ENCODE results near the gene PCSK7. TPM values are rescaled to one million over a fixed set of nuclear protein-coding genes. Genes with fewer than 3 reads are reported as not detected.

The PCSK7 gene
- total RNA-seq, 2 donors from 2014 or later: 111 to 195 TPM

DNA sequence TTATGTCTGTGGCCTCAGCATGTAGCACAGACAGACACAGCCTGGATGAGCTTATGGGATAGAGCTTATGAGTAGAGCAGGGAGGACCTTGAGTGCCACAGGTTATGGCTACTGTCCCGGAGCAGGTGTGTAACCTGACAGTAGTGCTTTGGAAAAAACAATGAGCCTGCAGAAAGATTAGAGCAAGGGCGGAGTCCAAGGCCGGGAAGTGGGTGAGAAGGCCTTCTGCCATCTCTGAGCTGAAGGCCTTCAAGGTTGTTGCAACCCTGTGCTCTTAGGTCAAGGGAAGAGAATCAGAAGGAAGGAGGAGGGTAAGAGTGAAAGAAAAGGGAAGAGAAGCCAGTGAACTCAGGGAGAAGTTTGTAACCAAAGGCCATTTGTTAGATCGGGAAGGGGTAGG lies 36.6 kb downstream of the PCSK7 start:
- intact Hi-C loops (cut with DNase I): no loop called here
- no peak overlapping the region for H3K4me3 ChIP-seq
- DNase-seq: peak; percentile 66
- H3K27ac ChIP-seq: no peak overlapping the region
- no peaks in the 10 kb centered on the region for H3K36me3 ChIP-seq
- peaks cover 8% of the 10 kb centered on the region for H3K4me1 ChIP-seq
- H3K9ac ChIP-seq (ENCODE audit: low read depth in 2 of 2, low read length in 2 of 2): no peak overlapping the region
- no peaks in the 10 kb centered on the region for H3K27me3 ChIP-seq
- H3K9me3 ChIP-seq: no peaks in the 10 kb centered on the region
- no peak for TF ChIP-seq CTCF (IDR thresholded peaks at IDR 0.05)

DNA sequence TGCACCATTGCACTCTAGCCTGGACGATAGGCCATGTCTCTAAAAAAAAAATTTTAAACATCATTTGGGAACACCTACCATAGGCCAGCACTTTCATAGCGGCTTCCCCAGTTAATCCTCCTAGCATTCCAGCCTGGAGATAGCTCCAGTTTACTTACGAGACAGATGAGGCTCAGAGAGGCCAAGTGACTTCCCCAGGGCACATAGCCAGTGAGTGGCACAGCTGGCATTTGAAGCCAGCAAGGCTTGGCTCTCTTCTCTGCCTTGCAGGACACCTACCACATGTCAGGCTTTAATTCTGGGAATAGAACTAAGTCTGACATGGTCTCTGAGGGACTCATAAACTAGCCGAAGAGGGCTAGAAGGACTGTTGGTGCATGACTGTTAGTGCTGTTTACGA lies 37.6 kb downstream of the PCSK7 start:
- Histone ChIP-seq H3K27ac (no peak overlapping the region), H3K27me3 (no peaks in the 10 kb centered on the region), H3K36me3 (no peaks in the 10 kb centered on the region), H3K9me3 (no peaks in the 10 kb centered on the region), H3K9ac (ENCODE audit: low read depth in 2 of 2, low read length in 2 of 2) (no peak overlapping the region), H3K4me1 (peaks cover 8% of the 10 kb centered on the region), H3K4me3 (no peak overlapping the region)
- intact Hi-C loops (cut with DNase I): no loop called here
- no peak for TF ChIP-seq CTCF (IDR thresholded peaks at IDR 0.05)
- no peak for DNase-seq

DNA sequence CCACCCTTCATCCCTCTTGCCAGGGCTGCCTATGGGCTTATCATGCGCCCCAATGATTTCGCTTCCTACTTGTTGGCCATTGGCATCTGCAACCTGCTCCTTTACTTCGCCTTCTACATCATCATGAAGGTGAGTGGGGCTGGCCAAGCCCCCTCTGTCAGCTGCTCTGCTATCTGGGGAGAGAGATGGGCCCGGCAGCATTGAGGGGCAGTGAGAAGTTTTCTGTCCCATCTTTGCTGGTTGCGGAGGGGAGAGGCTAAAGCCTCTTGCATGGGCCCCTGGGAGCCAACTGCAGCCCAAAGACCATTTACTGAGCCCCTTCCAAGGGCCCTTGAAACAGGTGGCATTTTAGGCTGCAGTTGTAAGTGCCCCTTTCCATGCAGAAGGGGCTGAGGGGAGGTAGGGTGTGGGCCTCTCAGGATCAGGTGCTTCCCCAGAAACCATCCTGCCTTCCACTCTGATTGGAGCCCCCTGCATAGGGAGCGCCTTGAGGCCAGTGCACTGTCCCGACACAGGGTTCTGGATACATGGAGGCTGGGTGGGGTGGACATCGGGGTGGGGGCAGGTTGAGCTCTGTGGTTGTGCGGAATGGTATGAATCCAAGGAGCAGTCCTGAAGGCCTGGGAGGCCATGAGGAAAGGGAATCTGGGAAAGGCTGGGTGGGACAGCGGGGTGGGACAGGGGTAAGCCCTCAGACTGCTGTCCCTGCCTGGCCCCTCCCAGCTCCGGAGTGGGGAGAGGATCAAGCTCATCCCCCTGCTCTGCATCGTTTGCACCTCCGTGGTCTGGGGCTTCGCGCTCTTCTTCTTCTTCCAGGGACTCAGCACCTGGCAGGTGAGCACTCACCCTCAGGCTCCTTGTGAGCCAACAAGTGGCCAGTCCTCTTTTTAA lies 38.5 kb downstream of the PCSK7 start:
- Histone ChIP-seq H3K36me3 (no peaks in the 10 kb centered on the region), H3K27me3 (no peaks in the 10 kb centered on the region), H3K9me3 (no peaks in the 10 kb centered on the region), H3K27ac (no peak overlapping the region), H3K9ac (ENCODE audit: low read depth in 2 of 2, low read length in 2 of 2) (no peak overlapping the region), H3K4me3 (no peak overlapping the region), H3K4me1 (peaks cover 4% of the 10 kb centered on the region)
- intact Hi-C loops (cut with DNase I): no loop called here
- DNase-seq: no peak
- no peak for TF ChIP-seq CTCF (IDR thresholded peaks at IDR 0.05)

DNA sequence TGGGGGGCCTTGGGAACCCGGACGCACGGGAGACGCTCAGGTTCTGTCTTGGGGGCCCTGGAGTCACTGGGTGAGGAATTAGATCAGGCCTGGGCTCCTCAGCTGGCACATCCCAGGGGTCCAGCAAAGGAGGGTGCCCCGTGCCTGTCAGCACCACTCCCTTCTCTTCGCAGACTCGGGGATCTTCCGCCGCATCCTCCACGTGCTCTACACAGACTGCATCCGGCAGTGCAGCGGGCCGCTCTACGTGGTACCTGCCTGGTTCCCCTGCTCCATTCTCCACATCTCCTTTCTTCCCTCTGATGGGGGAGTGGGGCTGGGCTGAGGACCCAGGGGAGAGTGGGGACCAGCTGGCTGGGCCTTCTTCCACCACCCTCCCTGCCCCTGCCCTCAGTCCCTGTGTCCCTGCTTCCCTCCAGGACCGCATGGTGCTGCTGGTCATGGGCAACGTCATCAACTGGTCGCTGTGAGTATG lies 39.4 kb downstream of the PCSK7 start:
- no peak for TF ChIP-seq CTCF (IDR thresholded peaks at IDR 0.05)
- DNase-seq: no peak
- H3K4me1 ChIP-seq: no peaks in the 10 kb centered on the region
- no peak overlapping the region for H3K27ac ChIP-seq
- no peaks in the 10 kb centered on the region for H3K9me3 ChIP-seq
- no peak overlapping the region for H3K9ac ChIP-seq (ENCODE audit: low read depth in 2 of 2, low read length in 2 of 2)
- H3K27me3 ChIP-seq: no peaks in the 10 kb centered on the region
- H3K36me3 ChIP-seq: no peaks in the 10 kb centered on the region
- no peak overlapping the region for H3K4me3 ChIP-seq
- intact Hi-C loops (cut with DNase I): no loop called here

DNA sequence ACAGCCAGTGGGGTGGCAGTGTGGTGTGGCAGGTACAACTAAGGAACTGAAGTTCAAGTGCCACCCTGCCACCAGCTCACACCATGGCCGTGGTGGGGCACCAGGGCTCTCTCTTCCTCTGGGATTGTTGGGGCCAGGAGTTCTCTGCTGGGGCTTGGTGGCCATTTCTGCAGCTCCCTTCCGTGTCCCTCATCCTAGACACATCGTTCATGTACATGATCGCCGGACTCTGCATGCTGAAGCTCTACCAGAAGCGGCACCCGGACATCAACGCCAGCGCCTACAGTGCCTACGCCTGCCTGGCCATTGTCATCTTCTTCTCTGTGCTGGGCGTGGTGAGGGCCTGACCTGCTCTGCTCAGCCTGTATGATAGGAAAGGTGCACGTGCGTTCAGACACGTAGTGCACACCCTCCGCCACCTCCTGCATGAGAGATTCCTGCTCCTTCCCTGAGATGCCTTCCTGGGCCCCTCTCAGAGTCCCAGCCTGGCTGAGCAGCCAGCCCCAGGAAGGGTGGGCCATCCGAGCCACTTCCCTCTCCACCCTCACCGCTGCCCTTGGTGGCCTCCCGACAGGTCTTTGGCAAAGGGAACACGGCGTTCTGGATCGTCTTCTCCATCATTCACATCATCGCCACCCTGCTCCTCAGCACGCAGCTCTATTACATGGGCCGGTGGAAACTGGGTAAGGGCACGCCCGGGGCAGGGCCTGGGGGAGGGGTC lies 40.0 kb downstream of the PCSK7 start:
- no peak overlapping the region for H3K4me3 ChIP-seq
- intact Hi-C loops (cut with DNase I): no loop called here
- no peak for DNase-seq
- no peak overlapping the region for H3K27ac ChIP-seq
- H3K4me1 ChIP-seq: no peaks in the 10 kb centered on the region
- no peak overlapping the region for H3K9ac ChIP-seq (ENCODE audit: low read depth in 2 of 2, low read length in 2 of 2)
- H3K27me3 ChIP-seq: no peaks in the 10 kb centered on the region
- H3K9me3 ChIP-seq: no peaks in the 10 kb centered on the region
- H3K36me3 ChIP-seq: no peaks in the 10 kb centered on the region
- TF ChIP-seq CTCF (IDR thresholded peaks at IDR 0.05): no peak

Measured in colonic mucosa (tissue), 4 donors.